Nucleus accumbens (tissue), 56 donors: ENCODE data around the gene CARMIL3.

Source experiments
- DNase-seq, 56 donors: peaks; one replicate each; lab custom pipeline; 2025; lab: John Stamatoyannopoulos, UW

CARMIL3 gene

GRCh38 chr14:24110060-24110459 is 58.3 kb downstream of the CARMIL3 start:
- DNase-seq, result no peak

- no peak for DNase-seq
Measured at GRCh38 chr14:24110523-24110922, 58.7 kb downstream of the CARMIL3 start.

GRCh38 chr14:24113379-24113800 is 61.6 kb downstream of the CARMIL3 start:
- DNase-seq, result no peak

DNA sequence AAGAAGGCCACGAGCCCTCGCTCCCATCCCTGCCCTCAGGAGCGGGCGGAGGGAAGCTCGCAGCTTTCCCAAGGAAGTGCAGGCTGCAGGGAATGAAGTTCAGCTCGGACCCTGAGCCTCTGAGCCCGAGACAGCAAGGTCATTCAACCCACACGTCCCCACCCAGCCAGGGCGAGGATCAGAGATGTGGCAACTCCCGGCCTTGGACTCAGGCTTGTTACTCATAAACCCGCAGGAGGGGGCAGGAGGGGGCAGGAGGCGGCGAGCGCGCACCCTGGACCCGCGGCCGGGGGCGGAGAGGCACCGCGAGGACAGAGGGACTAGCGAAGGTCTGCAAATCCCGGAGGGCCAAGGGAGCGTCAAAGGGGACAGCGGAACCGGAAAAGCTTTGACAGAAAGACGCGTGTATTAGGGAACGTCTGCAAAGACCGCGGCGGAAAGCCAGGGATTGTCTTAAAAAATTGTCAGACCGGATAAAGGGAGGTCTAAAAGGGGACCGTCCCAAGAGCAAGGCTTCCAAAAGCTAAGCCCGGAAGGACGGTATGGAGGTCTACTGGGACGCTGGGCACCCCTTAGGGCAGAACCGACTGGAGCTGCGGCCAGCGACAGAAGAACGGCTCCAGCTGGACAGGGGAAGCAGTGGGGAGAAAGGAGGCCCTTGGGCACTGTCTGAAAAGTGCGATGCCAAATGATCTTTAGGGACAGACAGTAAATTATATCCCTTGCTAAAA is 62.2 kb downstream of the CARMIL3 start:
- DNase-seq, result peak; percentile 25 to 95 (median 87)

DNA sequence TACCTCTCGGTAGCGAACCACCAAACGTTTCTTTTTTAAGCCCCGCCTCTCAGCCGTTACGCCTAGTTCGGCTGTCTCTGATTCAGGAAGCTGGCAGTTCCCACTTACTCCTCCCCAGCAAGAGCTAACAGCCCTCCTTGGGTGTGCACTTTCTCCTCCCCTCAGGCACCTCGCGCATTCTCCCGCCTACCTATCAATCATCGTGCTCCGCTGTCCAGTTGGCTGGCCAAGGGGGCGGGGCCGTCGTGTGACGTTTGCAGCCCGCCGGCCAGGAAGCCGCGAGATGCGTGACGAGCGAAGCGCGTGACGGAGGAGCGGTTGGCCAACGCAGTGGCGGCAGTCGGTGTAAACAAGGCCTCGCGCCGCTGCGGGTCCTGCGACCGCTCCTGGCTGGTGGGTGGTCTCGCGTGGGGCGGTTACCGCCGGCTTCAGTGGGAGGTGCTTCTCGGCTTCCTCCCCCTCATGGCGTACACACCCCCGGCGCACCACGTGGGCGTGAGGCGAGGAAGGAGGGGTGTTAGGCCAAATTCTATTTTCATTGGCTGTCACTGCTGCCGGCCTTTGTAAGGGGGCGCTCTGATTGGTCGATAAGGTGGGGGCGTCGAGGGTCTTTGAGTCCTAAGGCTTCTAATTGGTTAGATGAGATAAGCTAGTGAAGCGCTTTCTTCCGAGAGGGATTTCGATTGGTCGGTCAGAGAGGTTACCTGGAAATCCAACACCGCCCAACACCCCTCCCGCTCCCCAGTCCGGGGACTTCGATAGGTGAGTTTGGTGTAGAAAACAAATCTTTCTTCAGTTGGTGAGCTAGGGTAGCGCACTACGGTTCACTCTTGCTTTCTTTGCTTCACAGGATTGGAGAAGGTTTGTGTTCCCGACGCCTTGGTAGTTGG is 63.0 kb downstream of the CARMIL3 start, which contains the start of the genes DCAF11 and NRL:
Gene DCAF11 (plus strand): TSS at position 246 of the 890 bp plus-strand sequence. CDS start 818 bp downstream, outside the sequence.
Gene NRL (minus strand): TSS at position 418 of the 890 bp plus-strand sequence. CDS start 32,101 bp downstream, outside the sequence.
- DNase-seq, result peak; percentile 94 to 100 (median 100)

GRCh38 chr14:24115422-24116127 is 63.8 kb downstream of the CARMIL3 start:
- peak in 1 of 56 donors; percentile 57 for DNase-seq

DNA sequence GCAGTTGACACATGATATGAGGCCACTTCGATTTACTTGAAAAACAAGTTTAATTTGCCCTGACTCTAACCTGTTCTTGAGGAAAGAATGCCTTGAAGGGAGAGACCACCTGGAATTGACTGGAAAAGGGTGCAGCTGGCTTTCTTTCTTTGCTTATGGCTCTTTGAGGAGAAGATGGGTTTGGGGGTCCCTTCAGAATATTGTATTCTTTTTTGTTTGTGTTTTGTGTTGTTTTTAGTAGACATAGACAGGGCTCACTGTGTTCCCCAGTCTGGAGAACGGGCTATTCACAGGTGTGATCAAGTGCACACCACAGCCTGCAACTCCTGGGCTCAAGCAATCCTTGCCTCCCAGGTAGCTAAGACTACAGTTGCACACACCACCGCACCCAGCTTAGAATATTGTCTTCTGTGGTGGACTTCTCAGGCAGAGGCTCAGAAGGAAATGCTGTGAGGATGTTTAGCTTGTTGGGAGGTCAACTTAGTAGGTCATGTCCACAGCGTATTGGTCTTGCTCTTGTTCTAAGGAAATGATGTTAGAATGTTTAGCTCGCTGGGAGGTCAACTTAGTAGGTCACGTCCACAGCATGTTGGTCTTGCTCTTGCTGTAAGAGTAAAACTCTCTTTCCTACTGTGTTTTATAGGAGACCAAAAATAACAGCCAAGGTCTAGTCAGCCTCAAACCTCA is 64.5 kb downstream of the CARMIL3 start:
- no peak for DNase-seq

DNA sequence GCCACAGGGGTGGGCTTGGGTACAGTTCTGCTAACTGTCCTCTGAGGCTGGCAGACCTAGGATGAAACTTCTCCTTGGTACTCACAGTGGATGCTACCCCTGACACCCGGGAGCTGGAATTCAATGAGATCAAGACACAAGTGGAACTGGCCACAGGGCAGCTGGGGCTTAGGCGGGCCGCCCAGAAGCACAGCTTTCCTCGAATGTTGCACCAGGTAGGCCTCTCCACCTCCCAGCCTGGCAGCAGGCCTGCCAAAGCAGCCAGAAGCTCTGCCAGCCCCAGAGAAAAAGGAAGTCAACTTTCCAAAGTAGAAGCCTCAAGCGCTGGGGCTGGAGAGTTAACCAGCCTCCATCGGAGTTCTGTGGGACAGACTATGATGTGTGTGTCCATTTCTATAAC is 65.4 kb downstream of the CARMIL3 start:
- no peak for DNase-seq
